ENCODE measurements around the gene PYGO2.
"Not testable (repeated sequence)": the region's sequence is repeated elsewhere in the genome, so short reads cannot be mapped to it uniquely, and the experiment has no call there.

The PYGO2 gene

GRCh38 chr1:154999571-155000410 lies 38.2 kb upstream of the PYGO2 start:
- DNase-seq (ENCODE audit: low spot score), result no peak

- DNase-seq (ENCODE audit: low spot score), result peak; percentile 78
These were observed 37.4 kb upstream of the PYGO2 start for GRCh38 chr1:154998818-154999570.

DNA sequence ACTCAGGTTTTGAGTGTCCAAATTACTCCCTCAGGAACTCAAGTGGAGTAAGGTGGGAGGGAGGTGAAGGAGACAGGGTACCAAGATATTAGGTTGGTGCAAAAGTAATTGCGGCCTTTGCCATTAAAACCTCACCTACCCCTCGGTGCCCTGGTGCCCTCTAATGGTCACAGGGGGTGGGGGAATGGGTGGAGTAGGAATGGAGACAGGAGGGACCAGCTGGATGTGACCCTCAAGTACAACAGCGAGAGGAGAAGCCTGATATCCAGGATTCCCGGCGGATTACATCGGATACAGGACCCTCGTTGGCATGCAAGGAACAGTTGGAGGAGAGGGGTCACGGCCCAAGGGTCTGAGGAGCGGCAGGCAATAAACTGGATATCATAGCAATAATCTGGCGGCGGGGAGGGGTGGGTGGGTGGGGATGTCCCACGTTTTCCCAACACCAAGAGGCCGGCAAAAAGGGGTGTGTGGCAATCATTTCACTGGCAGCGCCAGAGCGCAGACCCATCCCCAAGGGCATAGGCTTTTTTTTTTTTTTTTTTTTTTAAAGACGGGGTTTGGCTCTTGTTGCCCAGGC lies 36.7 kb upstream of the PYGO2 start:
- no peak for DNase-seq (ENCODE audit: low spot score)

- DNase-seq (ENCODE audit: low spot score), result no peak
These were observed 35.6 kb upstream of the PYGO2 start for GRCh38 chr1:154996966-154997701.

DNA sequence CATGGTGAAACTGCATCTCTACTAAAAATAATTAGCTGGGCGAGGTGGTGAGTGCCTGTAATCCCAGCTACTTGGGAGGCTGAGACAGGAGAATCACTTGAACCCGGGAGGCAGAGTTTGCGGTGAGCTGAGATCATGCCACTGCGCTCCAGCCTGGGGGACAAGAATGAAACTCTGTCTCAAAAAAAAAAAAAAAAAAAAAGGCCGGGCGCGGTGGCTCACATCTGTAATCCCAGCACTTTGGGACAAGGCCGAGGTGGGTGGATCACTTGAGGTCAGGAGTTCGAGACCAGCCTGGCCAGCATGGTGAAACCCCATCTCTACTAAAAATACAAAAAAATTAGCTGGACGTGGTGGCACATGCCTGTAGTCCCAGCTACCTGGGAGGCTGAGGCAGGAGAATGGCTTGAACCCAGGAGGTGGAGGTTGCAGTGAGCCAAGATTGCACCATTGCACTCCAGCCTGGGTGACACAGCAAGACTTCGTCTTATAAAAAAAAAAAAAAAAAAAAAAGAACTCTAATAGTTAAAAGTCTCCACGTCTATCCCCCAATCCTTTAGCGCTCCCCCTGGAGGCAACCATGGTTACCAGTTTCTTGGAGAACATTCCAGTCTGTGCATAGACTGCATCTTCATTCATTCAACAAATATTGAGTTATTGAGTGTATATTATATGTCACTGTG lies 33.9 kb upstream of the PYGO2 start:
- peak; percentile 72 for DNase-seq (ENCODE audit: low spot score)

DNA sequence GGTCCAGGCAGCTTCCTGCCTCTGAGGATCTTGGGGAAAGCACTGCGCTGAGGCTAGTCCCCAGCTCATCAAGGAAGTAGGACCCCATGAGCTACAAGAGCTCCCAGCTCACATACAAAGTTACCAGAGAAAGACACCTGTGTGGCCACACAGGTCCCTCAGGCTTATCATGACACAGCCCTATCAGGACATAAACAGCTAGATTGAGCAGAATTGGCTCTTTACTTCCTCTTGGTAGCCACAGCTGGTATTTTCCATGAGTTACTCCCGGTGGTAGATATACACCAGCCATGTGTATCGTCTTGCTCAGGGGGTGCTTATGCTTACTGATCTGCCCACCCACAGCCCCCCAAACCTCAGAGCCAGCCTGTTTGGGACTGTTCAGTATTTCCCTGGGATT lies 33.0 kb upstream of the PYGO2 start:
- DNase-seq (ENCODE audit: low spot score), result no peak

DNA sequence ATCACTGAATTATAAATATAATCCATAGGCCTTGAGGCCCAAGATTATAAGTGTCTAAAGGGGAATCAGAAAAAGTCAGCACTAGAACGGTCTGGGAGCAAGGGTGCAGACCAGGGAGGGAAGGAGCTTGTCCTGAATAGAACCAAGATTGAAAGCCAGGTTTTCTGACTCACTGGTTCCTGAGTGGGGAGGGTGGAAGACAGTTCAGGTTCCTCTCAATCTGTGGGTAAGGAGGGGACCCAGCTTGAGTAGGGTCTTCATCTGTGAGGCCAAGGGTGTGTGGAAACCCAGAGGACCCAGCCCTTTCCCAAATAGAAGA lies 32.6 kb upstream of the PYGO2 start:
- DNase-seq (ENCODE audit: low spot score), result no peak

- DNase-seq (ENCODE audit: low spot score), result no peak
These were observed 32.1 kb upstream of the PYGO2 start, which contains the start of gene LENEP for GRCh38 chr1:154993572-154994268. TSS of gene LENEP (plus strand) at chr1:154993586. CDS start at chr1:154993608, 22 bp downstream.

DNA sequence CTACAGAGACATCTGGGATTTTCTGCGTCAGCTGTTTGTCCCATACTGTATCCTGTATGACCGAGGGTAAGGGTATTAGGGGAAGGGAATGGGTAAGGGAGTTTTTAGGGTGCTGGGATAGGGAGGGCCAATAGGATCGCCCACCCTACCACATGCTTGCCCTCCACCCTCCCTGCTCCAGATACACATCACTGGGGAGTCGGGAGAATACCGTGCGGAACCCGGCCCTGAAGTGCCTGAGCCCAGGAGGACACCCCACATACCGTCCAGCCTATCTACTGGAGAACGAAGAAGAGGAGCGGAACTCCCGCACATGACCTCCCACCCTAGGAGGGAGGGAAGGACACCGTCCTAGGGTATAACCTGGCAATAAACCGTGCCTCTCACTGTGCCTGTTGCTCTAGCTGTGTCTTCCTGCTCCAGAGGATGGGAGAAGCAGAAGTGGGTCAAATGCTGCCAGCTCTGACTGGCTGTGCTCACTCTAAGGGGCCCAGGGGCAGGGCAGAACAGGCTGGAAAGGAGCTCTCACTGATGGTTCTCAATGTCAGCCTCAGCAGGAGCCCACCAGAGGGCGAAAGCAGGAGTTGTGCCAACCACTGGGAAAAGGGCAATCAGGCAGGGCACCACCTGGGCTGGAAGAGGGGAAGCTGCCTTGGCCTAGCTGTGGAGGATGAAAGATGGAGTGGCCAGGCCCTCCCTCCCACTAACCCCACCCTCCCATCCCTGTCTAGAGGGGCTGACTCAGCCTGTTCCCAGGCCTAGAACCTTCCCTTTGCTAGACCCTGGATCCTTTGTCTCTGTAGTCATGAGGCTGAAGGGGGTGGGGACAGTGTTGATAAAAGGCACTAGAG lies 31.4 kb upstream of the PYGO2 start:
- DNase-seq (ENCODE audit: low spot score), result no peak

GRCh38 chr1:154990276-154990675 lies 28.7 kb upstream of the PYGO2 start:
- no peak for DNase-seq (ENCODE audit: low spot score)

DNA sequence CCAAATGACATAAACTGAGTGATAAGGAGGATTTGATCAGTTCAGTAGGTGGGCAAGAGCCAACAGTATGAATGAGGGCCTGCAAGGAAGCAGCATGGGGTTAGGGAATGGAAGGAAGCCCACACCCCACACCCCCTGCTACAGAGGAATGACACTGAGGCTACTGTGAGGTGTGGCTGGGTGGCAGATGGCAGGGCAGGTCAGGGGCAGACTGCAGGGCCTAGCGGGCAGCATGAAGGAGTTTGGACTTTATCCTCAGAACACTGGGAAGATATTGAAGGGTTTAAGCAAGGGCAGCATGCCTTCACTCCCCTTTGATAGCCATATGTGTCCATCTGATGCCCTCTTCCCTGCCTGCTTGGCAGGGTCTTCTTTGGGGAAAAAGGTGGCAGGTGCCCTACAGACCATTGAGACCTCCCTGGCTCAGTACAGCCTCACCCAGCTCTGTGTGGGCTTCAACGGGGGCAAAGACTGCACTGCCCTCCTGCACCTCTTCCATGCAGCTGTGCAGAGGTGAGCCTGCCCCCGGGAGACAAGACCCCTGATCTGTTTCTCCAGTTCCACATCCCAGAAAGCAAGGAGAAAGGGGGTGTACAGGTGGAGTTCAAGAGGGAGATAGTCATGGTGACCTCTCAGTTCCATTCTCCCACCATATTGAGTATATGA lies 27.7 kb upstream of the PYGO2 start:
- DNase-seq (ENCODE audit: low spot score), result no peak

DNA sequence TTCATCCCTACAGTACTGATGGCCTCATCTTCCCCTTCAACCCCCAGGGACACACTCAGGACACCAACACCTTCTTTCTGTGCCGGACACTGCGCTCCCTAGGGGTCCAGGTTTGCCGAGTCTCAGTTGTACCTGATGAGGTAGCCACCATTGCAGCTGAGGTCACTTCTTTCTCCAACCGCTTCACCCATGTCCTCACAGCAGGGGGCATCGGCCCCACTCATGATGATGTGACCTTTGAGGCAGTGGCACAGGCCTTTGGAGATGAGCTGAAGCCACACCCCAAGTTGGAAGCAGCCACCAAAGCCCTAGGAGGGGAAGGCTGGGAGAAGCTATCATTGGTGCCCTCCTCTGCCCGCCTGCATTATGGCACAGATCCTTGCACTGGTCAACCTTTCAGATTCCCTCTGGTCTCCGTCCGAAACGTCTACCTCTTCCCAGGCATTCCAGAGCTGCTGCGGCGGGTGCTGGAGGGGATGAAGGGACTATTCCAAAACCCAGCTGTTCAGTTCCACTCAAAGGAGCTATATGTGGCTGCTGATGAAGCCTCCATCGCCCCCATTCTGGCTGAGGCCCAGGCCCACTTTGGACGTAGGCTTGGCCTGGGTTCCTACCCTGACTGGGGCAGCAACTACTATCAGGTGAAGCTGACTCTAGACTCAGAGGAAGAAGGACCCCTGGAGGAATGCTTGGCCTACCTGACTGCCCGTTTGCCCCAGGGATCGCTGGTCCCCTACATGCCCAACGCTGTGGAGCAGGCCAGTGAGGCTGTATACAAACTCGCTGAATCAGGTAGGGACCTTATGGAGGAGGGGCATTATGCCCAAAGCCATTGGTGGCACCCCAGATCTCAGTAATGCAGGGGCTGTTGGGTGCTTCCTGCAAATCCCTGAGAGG lies 26.7 kb upstream of the PYGO2 start:
- no peak for DNase-seq (ENCODE audit: low spot score)

DNA sequence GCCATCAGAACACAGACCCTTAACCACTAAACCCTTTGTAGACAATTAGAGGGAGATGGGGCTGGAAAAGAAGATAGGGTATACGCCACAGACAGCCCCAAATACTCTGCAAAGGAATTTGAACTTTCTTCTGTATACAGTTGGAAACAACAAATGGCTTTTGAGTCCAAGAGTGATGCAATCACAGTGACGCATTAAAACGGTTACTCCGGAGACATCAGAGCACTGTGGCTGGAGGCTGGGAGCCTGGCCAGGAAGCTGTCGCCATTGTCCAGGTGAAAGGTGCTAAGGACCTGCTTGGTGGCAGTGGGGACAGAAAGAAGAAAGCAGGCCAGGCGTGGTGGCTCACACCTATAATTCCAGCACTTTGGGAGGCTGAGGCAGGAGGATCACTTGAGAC lies 25.7 kb upstream of the PYGO2 start:
- no peak for DNase-seq (ENCODE audit: low spot score)

GRCh38 chr1:154986736-154987135 lies 25.2 kb upstream of the PYGO2 start:
- not testable (repeated sequence) for DNase-seq (ENCODE audit: low spot score)

GRCh38 chr1:154983776-154984466 lies 22.3 kb upstream of the PYGO2 start:
- DNase-seq (ENCODE audit: low spot score), result no peak

DNA sequence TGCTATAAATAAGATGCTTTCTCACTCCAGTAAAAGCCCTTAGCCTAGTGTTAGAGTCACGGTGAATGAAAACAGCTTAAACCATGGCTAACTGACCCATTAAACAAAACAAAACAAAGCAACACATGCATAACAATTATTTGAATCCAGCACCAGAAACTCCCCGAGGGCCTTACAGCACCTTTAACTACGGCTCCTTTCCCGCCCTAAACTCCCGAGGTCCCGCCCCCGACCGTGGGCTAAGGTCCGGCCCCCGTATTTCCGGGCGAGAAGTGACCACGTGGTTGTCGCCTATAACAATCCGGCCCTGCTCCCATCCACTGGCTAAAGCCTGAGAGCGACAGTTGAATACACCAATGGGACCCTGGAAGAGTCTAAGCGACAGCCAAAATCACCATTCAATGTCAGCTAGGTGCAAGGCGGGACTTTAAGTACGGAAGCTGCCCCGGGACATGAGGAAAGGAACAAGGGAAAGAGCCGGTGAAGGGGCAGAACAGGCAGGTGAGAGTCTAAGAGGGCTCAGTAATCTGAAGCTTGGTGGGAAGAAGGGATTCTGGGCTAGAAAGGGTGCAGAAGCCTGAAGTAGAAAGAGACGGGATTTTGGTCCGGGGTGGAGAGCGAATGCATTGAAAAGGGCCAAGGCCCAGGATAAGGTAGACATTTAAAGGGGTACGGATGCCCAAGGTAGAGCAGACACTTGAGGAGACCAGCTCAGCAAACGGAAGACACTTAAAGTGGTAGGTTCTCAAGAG lies 21.5 kb upstream of the PYGO2 start, which contains the start of gene FLAD1:
TSS of gene FLAD1 (plus strand) at position 448 of the 752 bp plus-strand sequence. CDS start 351 bp downstream, outside the sequence.
- peak; percentile 98 for DNase-seq (ENCODE audit: low spot score)

DNA sequence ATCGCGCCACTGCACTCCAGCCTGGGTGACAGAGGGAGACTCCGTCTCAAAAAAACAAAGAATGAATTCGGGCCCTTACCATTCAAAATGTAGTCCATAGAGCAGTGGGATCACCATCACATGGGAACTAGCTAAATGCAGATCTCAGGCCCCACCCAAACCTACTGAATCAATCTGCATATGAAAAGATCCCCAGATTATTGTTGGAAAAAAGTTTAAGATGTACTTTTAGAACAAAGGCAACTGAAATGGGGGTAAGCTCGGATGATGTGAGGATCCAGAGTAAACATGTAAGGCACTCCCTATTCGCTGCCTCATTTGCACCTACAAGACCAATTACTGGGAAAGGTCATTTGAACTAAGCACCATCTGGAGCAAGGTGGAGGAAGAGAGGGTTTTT lies 20.8 kb upstream of the PYGO2 start:
- no peak for DNase-seq (ENCODE audit: low spot score)

Data from hematopoietic multipotent progenitor cell treated with erythropoietin and hydrocortisone succinate and interleukin-3 and kit ligand, for 15 days (in vitro differentiated cells).